HG03175 (cell line): ENCODE data around the gene MBLAC1.

Experiments used
- ATAC-seq: cut with Tn5 transposase; IDR thresholded peaks from one replicate; pipeline ENCODE4 v1.9.1; 2021; ENCODE audit warnings: mild to moderate bottlenecking, moderate library complexity; ENCODE audit not compliant: unreplicated experiment

MBLAC1 gene

DNA sequence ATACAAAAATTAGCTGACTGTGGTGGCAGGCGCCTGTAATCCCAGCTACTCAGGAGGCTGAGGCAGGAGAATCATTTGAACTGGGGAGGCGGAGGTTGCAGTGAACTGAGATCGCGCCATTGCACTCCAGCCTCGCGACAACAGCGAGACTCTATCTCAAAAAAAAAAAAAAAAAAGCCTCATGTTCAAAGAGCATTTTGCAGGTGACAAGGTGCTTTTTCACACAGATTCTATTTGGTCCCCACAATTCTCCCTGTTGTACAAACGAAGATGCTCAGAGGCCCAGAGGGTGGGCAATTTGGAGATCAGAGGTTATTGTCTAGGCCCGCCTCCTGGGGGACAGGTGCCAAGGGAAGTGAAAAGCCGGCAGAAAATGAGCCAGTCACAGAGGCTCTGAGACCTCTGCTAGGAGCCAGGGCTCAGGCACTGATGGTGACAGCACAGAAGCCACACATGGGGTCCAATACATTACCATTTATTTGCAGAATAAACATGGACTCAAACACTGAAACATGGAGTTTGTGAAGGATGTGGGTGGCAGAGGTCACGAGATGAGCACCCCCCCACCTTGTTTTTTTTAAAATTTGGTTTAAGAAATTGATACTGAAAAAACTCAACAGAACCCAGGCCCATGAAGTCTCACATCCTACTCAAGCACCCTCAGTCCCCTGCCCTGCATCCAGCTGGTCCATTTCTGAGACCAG, 42.5 kb downstream of the MBLAC1 start:
- no peak for ATAC-seq

GRCh38 chr7:100170101-100170897, 43.5 kb downstream of the MBLAC1 start:
- ATAC-seq, result no peak

DNA sequence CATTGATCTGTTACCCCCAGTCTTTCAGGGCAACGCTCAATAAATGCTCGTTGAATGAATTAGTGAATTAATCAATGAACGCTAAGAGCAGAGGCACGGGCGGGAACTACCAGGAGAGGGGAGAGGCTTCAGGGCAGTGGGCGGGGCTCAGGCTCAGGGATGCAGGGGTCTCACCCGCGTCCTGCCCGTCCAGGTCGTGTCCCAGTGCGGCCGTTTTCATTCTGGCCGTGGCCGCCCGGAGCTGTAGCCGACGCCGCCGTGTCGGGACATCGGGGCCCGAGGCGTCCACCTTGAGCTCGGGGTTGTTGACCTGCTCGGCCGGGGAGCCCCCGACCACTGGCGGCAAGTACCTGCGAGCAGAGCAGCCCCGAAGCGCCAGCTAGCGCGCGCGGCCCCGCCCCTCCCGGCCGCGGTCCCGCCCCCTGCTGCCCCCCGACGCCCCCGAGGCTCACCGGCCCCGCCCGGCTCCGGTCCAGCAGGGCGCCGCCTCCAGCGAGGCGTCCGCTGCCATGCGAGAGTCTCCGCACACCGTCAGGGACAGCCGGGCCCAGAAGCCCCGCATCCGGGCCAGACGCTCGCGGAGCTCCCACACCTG, 44.4 kb downstream of the MBLAC1 start:
- ATAC-seq, result no peak

DNA sequence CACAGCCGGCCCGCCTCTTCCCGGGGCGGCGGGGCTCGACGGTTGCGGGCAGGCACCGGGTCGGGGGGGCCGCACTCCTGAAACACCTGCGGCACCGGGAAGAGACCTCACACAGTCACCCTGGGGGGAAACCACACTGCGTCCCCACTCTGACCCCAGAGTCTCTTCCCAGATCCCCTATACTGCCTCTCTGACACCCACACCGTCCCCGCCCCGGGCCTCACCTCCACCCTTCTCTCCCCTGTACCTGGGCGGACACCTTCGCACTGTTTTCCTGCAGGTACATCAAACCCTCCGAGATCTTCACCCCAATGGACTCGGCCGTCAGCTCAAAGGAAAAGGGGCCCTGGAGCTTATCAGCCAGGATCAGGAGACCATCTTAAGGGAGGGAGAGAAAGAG, 45.1 kb downstream of the MBLAC1 start:
- ATAC-seq, result no peak

GRCh38 chr7:100173806-100174495, 47.2 kb downstream of the MBLAC1 start:
- no peak for ATAC-seq

- ATAC-seq, result no peak
Observed at GRCh38 chr7:100174582-100174981, 47.8 kb downstream of the MBLAC1 start.

GRCh38 chr7:100175296-100175935, 48.6 kb downstream of the MBLAC1 start:
- ATAC-seq, result no peak

DNA sequence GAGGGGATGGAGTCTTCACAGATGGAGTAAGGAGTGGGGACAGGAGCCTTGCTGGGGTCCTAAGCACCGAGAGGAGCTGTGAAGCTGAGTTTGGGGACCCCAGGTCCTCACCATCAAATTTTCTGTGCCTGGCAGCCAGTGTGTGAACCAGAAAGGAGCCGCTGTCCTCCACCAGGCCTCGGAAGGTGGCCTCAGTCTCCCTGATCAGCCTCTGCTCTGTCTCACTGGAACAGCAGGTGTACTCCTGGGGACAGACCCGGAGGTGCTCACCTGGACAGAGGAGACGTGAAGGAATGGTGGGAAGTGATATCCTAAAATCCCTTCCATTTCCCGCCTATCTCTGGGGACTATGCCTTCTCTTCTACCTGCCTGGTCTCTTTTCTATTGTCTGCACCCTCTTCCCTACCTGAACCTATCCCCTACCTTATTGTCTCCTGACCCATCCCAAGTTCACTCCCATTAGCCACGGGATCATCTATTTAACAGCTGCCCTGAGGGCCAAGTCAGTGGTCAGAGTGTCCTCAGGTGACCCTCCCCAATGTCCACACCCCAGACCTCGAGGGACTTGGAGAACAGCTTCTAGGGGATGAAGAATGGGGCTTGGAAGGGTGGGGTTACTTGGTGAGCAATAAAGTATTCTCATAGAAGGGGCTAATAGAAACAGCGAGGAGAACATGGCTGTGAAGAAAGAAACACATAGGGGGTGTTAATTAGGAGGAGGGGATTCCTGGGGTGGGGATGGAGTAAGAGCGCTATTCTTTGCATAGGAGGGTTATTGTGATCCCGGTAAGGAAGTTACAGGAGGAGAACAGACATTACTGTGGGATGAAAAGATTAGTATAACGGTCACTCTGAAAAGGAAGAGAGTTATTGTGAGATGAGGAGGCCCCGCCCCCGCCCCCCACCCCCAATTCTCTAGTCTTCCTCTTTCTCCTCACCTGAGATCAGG, 49.6 kb downstream of the MBLAC1 start:
- ATAC-seq, result no peak

- peak; percentile 91 for ATAC-seq
Observed at GRCh38 chr7:100177045-100178001, 50.6 kb downstream of the MBLAC1 start, which contains the start of the genes GPC2 and STAG3. GPC2 (minus strand) TSS chr7:100177381; CDS start chr7:100177199, 182 bp downstream. STAG3 (plus strand) TSS chr7:100177918; CDS start chr7:100180557, 2,639 bp downstream.
